Measurements from ENCODE around the gene SPAG6.

GRCh38 chr10:22460531-22461403, 115.5 kb downstream of the SPAG6 start:
- TF ChIP-seq, protein P1, sequence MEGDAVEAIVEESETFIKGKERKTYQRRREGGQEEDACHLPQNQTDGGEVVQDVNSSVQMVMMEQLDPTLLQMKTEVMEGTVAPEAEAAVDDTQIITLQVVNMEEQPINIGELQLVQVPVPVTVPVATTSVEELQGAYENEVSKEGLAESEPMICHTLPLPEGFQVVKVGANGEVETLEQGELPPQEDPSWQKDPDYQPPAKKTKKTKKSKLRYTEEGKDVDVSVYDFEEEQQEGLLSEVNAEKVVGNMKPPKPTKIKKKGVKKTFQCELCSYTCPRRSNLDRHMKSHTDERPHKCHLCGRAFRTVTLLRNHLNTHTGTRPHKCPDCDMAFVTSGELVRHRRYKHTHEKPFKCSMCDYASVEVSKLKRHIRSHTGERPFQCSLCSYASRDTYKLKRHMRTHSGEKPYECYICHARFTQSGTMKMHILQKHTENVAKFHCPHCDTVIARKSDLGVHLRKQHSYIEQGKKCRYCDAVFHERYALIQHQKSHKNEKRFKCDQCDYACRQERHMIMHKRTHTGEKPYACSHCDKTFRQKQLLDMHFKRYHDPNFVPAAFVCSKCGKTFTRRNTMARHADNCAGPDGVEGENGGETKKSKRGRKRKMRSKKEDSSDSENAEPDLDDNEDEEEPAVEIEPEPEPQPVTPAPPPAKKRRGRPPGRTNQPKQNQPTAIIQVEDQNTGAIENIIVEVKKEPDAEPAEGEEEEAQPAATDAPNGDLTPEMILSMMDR (IDR thresholded peaks at IDR 0.05) = no peak
- no peak for TF ChIP-seq POLR2A (IDR thresholded peaks at IDR 0.05)

Measured in esophagus squamous epithelium (tissue), 4 donors.